Spinal cord (tissue), 10 donors: ENCODE measurements around the gene VAMP3. TPM values are rescaled to one million over a fixed set of nuclear protein-coding genes. Genes with fewer than 3 reads are reported as not detected.

Experiments used
- DNase-seq, 6 donors: peaks; one replicate each; pipeline versions ENCODE4 v3.0.0 to v3.0.0-alpha.2; 2013 to 2015; ENCODE audit warnings: low spot score in 6 of 6, low read depth in 4 of 6
- H3K27ac ChIP-seq: one replicate; pipeline ENCODE4 v1.5.1; 2013; ENCODE audit warnings: low read depth, low read length, control low read depth
- H3K27me3 ChIP-seq: one replicate; pipeline ENCODE4 v1.6.1; 2013; ENCODE audit warnings: low read length; ENCODE audit not compliant: control insufficient read depth, insufficient read depth
- H3K36me3 ChIP-seq: one replicate; pipeline ENCODE4 v1.6.1; 2013; ENCODE audit warnings: low read length; ENCODE audit not compliant: control insufficient read depth, insufficient read depth
- H3K4me1 ChIP-seq: one replicate; pipeline ENCODE4 v1.6.1; 2013; ENCODE audit warnings: low read length; ENCODE audit not compliant: control insufficient read depth, insufficient read depth
- H3K4me3 ChIP-seq: one replicate; pipeline ENCODE4 v1.5.1; 2013; ENCODE audit warnings: low read depth, low read length, control low read depth
- H3K9me3 ChIP-seq: one replicate; pipeline ENCODE4 v1.6.1; 2013; ENCODE audit warnings: low read length; ENCODE audit not compliant: control insufficient read depth, insufficient read depth
- WGBS: methylation state at CpG from one replicate; pipeline ENCODE4 v1.1.5; 2013; ENCODE audit warnings: missing lambda C conversion rate; ENCODE audit not compliant: insufficient coverage; 5-methylcytosine and 5-hydroxymethylcytosine counted together
- polyA plus RNA-seq, 2 donors: library from polyadenylated mRNA; unstranded; fragments of 120-200 nt; gene quantifications; one replicate each; pipeline ENCODE4 v1.2.1, GENCODE V29; 2013; ENCODE audit not compliant: insufficient read length in 2 of 2
- total RNA-seq, 2 donors: library from RNA; depleted of rRNA in 1 of 2; stranded (reverse); fragments of 120-200 nt in 1 of 2; fragments of >200 nt in 1 of 2; gene quantifications; one replicate each; pipeline versions ENCODE4 v1.2.3 to v1.2.4, GENCODE V29; 2013 to 2014
- donor health status: healthy.

Gene VAMP3
- total and polyA plus RNA-seq, 4 donors: 60.3 to 88.0 (median 65.1) TPM

- Histone ChIP-seq H3K4me3 (peak overlapping the region; percentile 27), H3K27ac (no peak overlapping the region), H3K4me1 (no peaks in the 10 kb centered on the region), H3K9me3 (no peaks in the 10 kb centered on the region), H3K36me3 (peaks cover 17% of the 10 kb centered on the region), H3K27me3 (no peaks in the 10 kb centered on the region)
- 72% methylated on average over 31 of the region's 39 CpGs for WGBS
- DNase-seq: peak in 1 of 6 donors; percentile 62
Observed at GRCh38 chr1:7827126-7827955, 56.2 kb downstream of the VAMP3 start.

Other genes with a start within 250 kb of the VAMP3 start
- 10 to 100 TPM; 17.8 to 19.3 TPM for gene PER3, start 13.0 kb downstream of the VAMP3 start, total RNA-seq
- 10 to 100 TPM; 13.7 to 17.8 TPM for gene PER3, start 13.0 kb downstream of the VAMP3 start, polyA plus RNA-seq
- 10 to 100 TPM in 1 of 2 donors, 1 to 10 TPM in 1; 3.6 to 11.0 TPM for gene UTS2, start 81.8 kb downstream of the VAMP3 start, total RNA-seq
- gene UTS2, start 81.8 kb downstream of the VAMP3 start, polyA plus RNA-seq: 10 to 100 TPM; 21.2 to 33.9 TPM
- under 1 TPM; 0.10 to 0.11 TPM for gene TNFRSF9, start 169.5 kb downstream of the VAMP3 start, total RNA-seq
- under 1 TPM in 1 of 2 donors, not detected in 1; 0.29 TPM for gene TNFRSF9, start 169.5 kb downstream of the VAMP3 start, polyA plus RNA-seq
- 100 to 1,000 TPM; 178 to 322 TPM for gene PARK7, start 190.4 kb downstream of the VAMP3 start, total RNA-seq
- 100 to 1,000 TPM; 428 to 435 TPM for gene PARK7, start 190.4 kb downstream of the VAMP3 start, polyA plus RNA-seq